Measurements from ENCODE around the gene SMIM24.

The SMIM24 gene

DNA sequence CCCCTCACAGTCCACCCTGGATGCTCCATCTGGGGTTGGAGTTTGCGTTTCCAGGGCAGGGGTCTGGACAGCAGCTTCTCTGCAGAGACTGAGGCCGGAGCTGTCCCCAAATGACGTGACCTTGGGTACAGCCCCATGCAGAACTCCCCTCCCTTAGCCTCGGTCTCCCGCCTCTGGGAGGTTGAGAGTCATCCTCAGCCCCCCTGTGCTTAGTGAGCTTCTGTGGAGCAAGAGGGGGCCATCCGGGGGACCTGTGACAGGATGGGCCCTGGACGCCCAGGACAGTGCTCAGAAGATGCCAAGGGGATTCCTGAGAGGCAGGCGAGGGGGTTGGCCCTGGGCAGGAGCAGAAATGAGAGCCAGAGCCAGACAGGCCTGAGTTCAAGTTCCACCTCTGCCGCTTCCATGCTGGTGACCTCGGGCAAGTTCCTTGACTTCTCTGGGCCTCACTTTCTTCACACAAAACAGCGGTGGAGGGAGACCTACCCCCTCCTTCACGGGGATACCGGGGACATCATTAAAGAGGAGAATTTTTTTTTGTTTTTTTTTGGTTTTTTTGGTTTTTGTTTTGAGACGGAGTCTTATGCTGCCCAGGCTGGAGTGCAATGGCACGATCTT is 20.3 kb downstream of the SMIM24 start:
- TF ChIP-seq, protein P1, sequence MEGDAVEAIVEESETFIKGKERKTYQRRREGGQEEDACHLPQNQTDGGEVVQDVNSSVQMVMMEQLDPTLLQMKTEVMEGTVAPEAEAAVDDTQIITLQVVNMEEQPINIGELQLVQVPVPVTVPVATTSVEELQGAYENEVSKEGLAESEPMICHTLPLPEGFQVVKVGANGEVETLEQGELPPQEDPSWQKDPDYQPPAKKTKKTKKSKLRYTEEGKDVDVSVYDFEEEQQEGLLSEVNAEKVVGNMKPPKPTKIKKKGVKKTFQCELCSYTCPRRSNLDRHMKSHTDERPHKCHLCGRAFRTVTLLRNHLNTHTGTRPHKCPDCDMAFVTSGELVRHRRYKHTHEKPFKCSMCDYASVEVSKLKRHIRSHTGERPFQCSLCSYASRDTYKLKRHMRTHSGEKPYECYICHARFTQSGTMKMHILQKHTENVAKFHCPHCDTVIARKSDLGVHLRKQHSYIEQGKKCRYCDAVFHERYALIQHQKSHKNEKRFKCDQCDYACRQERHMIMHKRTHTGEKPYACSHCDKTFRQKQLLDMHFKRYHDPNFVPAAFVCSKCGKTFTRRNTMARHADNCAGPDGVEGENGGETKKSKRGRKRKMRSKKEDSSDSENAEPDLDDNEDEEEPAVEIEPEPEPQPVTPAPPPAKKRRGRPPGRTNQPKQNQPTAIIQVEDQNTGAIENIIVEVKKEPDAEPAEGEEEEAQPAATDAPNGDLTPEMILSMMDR (IDR thresholded peaks at IDR 0.05; ENCODE audit: low read depth, low read length) = no peak
- no peak overlapping the region for H3K4me3 ChIP-seq (ENCODE audit: low read depth, low read length)

DNA sequence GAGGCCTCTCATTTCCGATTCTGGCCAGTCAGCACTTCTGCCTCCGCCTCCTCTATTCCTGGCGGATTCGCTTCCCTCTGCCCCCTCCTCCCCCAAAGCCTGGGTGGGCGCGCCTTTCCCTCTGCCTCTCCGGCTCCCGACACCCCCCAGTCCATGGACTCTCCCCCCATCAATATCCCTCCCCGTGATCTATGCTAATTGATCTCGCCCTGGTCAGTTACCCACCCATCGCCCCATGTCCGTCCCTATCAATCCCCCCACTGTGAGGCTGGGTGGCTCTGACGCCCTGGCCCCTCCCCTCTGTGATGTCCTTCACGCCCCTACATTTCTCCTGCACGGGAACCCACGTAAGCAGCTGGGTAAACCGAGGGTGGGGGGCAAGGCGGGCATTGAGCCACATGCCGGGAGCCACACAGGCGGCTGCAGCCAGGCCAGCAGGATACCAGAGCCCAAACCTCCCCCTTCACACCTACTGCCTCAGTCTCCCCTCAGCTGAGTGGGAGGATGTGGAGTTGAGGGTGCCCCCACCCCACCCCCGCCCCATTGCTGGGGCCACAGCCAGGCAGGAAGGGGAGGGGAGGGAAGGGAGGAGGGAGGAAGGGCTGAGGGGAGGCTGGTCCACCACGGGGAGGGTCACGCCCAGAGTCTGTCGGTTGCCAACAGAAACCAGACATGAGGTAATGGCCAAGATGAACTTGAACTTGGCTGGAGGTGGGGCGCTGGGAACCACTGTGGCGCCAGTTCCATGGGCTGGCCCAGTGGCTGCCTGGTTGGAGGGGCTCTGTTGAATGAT is 21.0 kb downstream of the SMIM24 start:
- H3K4me3 ChIP-seq (ENCODE audit: low read depth, low read length) = no peak overlapping the region
- TF ChIP-seq, protein P1 (IDR thresholded peaks at IDR 0.05; ENCODE audit: low read depth, low read length) = no peak

DNA sequence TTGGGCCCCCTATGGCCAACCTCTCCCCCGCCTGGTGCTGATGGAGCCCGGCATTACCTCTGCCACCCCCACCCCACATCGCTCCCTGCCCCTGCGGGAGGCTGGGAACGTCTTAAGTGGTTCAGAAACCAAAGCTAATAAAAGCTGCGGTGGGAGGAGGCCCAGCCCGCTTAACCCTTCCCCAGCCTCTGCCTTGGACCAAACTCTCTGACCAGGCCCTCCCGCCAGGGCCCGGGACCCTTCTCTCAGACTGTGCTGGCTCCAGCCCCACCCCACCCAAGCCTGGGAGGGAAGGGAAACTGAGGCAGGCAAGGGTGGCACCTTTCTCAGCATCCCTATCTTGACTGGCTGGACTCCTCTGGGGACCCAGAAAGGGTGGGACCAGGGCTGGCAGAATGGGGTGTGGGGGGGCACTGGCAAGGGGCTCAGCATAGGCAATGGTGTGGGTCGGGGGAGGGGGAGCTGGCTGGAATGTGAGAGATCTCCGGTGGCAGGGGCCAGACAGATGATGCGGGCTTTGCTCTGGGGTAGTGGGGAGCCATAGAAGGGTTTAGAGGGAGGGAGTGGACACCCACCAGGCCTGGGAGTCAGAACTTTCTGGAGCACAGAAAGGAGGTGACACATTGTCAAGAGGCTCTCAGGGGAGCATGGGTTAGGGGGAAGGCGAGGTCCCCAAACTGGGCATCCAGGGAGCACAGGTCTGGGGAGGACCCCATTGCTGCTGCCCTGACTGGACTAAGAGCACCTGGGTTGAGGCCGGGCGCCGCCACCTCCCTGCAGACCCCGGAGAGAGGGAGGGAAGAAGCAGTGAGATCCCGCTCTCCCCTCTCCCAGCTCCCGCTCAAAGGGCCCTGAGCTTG is 21.9 kb downstream of the SMIM24 start:
- no peak overlapping the region for H3K4me3 ChIP-seq (ENCODE audit: low read depth, low read length)
- TF ChIP-seq, protein P1 (IDR thresholded peaks at IDR 0.05; ENCODE audit: low read depth, low read length) = no peak

DNA sequence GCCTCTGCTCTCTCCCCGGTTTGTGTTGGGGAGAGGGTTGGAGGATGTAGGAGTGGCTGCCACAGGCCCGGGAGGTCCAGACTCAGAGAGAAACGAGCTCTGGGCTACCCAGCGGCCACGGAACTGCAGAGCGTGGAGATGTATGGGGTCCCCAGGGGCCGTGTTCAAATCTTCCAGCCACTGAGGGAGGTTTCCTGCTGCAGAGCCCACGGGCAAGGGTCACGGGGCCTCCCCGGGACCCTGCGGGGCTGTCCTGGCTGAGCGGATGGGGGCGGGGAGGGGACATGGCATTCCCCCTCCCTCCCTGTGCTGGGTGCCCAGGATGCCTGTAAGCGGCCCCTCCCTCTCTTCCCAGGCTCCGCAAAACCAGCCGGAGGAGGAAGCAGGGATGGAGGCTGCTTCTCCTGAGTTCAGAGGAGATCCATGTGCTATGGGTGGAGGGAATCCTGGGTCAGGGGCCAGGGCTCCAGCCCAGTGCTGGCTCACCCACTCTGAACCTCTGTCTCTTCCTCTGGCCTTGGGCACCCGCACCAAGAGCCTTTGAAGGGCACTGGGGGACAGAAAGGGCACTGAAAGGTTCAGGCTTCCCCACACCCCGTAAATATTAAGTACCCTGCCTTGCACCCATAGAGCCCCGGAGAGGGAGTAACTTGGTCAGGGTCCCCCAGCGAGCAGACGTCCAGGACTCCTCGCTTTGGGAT is 22.6 kb downstream of the SMIM24 start:
- no peak overlapping the region for H3K4me3 ChIP-seq (ENCODE audit: low read depth, low read length)
- TF ChIP-seq, protein P1 (IDR thresholded peaks at IDR 0.05; ENCODE audit: low read depth, low read length) = no peak

DNA sequence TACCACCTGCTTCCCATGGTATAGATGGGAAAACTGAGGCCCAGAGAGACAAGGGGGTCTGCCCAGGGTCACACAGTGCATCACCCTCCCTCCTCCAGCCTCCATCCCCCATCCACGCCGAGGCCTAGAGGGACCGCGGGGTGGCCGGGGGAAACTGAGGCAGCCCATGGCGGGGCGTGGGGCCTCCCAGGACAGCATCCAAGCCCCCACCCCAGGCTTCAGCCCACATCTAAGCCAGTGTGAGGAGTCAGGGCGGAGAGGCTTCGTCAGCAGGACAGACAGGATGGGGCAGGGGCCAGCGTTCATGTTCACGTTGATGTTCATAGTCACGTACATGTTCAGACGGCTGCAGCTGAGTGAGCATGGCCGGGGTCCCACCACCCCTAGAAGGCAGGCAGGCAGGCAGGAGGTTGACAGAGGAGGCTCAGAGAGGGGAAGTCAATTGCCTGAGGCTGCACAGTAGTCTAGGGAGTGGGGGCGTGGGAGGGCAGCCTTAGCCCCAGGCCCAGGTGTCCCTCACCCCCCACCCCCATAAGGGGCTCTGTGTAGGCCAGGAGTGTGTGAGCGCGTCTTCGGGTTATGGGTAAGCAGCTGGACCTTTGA is 23.3 kb downstream of the SMIM24 start:
- TF ChIP-seq, protein P1 (IDR thresholded peaks at IDR 0.05; ENCODE audit: low read depth, low read length) = no peak
- no peak overlapping the region for H3K4me3 ChIP-seq (ENCODE audit: low read depth, low read length)

DNA sequence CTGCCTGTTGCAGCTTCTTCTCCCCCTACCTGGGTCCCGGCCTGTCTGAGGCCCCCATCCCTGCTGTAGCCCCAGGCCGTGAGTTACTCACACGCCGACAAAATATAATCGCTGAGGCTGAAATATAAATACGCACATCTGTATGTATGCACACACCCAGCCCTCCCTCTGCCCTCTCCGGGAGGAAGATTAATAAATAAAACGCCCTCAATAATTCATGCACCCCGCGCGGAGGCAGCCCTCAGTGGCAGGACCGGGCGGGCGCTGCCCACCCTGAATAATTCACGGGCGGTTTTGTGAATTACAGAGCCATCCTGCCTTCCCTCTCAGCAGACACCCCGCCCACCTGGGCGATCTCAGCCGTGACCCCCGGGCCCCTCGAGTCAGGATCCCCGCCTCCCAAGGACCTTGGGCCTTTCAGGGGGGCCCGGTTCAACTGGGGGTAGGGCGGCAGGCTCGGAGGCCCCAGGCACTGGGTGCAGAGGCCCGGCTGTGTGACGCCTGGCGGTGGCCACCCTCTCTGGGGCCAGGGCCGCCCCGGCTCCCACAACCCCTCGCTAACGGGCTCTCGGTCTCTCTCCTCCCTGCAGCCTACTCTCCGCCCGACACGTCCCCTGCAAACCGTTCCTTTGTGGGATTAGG is 24.2 kb downstream of the SMIM24 start:
- TF ChIP-seq, protein P1 (IDR thresholded peaks at IDR 0.05; ENCODE audit: low read depth, low read length) = no peak
- no peak overlapping the region for H3K4me3 ChIP-seq (ENCODE audit: low read depth, low read length)

Data from WI38 (cell line).